Measurements from ENCODE around the gene HBD.
A peak's percentile ranks its signal among the peaks of the same experiment; 100 is the strongest.
"Not testable (repeated sequence)": the region's sequence is repeated elsewhere in the genome, so short reads cannot be mapped to it uniquely, and the experiment has no call there.

HBD gene

GRCh38 chr11:5267033-5267563, 32.8 kb upstream of the HBD start:
- TF ChIP-seq GATA1 (IDR thresholded peaks at IDR 0.05; ENCODE audit: low read depth, low read length) (no peak), POLR2A (IDR thresholded peaks at IDR 0.05; ENCODE audit: low read length) (no peak)
- DNase-seq: no peak

DNA sequence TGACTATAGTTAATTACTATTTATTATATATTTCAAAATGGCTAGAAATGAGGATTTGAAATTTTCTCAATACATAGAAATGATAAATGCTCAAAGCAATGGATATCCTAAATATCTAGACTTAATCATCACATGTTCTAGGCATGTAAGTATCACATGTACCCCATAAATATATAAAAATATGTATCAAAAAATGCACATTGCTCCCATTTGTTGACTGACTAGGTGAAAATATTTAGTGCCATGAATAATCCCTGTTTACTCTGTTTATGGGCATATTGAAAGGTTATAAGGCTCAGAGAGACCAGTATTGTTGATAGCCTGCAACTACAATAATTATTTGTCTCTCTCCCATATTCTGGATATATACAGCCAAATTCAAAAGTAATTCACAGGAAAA, 32.3 kb upstream of the HBD start:
- DNase-seq: no peak
- TF ChIP-seq GATA1 (IDR thresholded peaks at IDR 0.05; ENCODE audit: low read depth, low read length) (no peak), POLR2A (IDR thresholded peaks at IDR 0.05; ENCODE audit: low read length) (no peak)

- no peak for TF ChIP-seq POLR2A (IDR thresholded peaks at IDR 0.05; ENCODE audit: low read length)
- TF ChIP-seq GATA1 (IDR thresholded peaks at IDR 0.05; ENCODE audit: low read depth, low read length): no peak
- no peak for DNase-seq
Observed at GRCh38 chr11:5265832-5266231, 31.5 kb upstream of the HBD start.

DNA sequence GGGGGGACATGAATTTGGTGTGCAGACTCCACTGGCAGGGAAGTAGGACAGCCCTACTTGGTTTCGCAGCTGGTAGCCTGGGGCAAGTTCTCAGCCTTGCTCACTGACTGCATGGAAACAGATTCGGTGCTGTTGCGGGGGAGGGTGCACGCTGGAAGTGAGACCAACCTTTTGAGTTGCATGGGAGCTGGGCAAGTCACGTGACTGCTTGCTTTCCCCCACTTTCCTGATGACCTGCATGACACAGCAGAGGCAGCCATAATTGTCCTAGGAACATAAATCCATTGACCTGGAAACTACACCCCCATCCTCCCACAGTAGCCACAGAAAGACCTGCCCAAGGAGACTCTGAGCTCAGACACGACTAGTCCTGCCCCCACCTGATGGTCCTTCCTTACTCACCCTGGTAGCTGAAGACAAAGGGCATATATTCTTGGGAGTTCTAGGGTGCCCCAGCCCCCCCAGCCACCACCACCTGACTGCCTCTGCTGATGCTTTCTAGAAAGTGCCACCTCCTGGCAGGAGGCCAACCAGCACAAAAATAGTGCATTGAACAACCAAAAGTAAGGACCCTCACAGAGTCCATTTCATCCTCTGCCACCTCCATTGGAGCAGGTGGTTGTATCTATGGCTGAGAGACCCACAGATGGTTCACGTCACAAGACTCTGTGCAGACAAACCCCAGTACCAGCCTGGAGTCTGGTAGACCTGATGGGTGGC, 24.4 kb upstream of the HBD start:
- no peak for TF ChIP-seq GATA1 (IDR thresholded peaks at IDR 0.05; ENCODE audit: low read depth, low read length)
- TF ChIP-seq POLR2A (IDR thresholded peaks at IDR 0.05; ENCODE audit: low read length): no peak
- no peak for DNase-seq

DNA sequence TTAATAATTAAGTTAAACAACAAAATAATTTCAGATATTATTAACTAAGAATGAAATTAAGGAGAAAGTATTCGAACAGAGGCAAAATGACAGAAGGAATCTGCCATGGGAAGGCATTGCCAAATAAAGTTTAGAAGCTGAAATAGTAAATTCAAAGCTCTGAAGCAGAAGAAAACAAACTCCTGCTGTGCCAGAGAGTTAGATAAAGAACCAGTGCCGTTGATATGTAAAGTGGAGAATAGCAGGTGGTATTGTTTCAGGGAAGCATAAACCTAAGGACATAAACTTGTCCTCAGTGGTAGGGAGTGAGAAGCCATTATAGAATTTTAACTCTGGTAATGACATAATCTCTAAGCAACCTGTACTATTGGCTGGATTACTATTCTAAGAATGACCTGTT, 23.0 kb upstream of the HBD start:
- TF ChIP-seq POLR2A (IDR thresholded peaks at IDR 0.05; ENCODE audit: low read length): no peak
- no peak for TF ChIP-seq GATA1 (IDR thresholded peaks at IDR 0.05; ENCODE audit: low read depth, low read length)
- no peak for DNase-seq

- TF ChIP-seq POLR2A (IDR thresholded peaks at IDR 0.05; ENCODE audit: low read length): peak; percentile 66
- peak in 1 of 2 experiments; percentile 84 for DNase-seq
Observed at GRCh38 chr11:5254646-5255413, 20.5 kb upstream of the HBD start, which contains the start of gene HBG2. TSS of gene HBG2 (minus strand) at chr11:5254781. CDS start at chr11:5254728, 53 bp downstream.

DNA sequence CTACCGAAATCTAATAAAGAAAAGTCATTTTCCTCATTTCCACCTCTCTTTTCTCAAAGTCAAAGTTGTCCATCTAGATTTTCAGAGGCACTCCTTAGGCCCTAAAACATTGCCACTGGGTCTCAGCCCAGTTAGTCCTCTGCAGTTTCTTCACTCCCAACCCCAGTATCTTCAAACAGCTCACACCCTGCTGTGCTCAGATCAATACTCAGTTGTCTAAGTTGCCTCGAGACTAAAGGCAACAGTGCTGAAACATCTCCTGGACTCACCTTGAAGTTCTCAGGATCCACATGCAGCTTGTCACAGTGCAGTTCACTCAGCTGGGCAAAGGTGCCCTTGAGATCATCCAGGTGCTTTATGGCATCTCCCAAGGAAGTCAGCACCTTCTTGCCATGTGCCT, 19.7 kb upstream of the HBD start:
- DNase-seq: peak in 1 of 2 experiments; percentile 67
- TF ChIP-seq POLR2A (IDR thresholded peaks at IDR 0.05; ENCODE audit: low read length): peak; percentile 61

GRCh38 chr11:5253440-5253839, 19.2 kb upstream of the HBD start:
- peak in 1 of 2 experiments; percentile 66 for DNase-seq

- TF ChIP-seq POLR2A (IDR thresholded peaks at IDR 0.05; ENCODE audit: low read length) (no peak), GATA1 (IDR thresholded peaks at IDR 0.05; ENCODE audit: low read depth, low read length) (no peak)
- no peak for DNase-seq
Observed at GRCh38 chr11:5252919-5253265, 18.6 kb upstream of the HBD start.

DNA sequence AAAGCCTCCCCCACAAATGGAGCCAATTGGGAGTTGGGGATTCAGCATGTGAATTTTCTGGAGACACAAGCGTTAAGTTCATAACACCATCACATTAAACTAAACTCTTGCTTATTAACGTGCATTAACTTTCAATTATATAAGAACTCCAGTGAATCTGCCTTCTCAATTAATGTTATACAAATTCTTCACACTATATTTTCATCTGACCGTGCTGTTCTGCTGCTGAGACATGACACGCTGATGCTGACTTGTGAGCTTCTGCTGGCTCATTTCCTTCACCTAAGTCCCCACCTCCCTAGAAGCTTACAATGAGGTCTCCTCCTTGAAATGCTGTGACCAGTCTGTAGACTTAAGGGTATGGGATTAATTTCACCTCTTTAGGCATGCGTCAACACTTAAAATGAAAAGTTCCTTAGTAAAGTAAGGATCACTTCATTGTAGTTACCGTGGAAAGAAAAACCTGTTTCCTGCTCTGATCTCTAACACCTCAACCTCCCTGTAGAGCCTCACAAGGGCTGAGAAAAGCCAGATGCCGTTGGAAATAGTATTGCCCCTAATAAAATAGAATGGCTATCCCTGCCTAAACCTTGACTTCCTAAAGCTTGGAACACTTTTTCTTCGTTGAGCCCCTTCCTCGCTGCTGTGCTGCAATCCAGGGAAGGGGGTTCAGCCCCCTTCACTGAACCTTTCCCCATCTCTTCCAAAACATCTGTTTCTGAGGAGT, 18.1 kb upstream of the HBD start:
- peak; percentile 88 to 93 for DNase-seq
- TF ChIP-seq GATA1 (IDR thresholded peaks at IDR 0.05; ENCODE audit: low read depth, low read length) (no peak), POLR2A (IDR thresholded peaks at IDR 0.05; ENCODE audit: low read length) (peak; percentile 78)

- TF ChIP-seq POLR2A (IDR thresholded peaks at IDR 0.05; ENCODE audit: low read length): no peak
- TF ChIP-seq GATA1 (IDR thresholded peaks at IDR 0.05; ENCODE audit: low read depth, low read length): no peak
- DNase-seq: no peak
Observed at GRCh38 chr11:5251746-5252145, 17.5 kb upstream of the HBD start.

GRCh38 chr11:5250543-5251204, 16.4 kb upstream of the HBD start:
- DNase-seq: peak in 1 of 2 experiments; percentile 63
- TF ChIP-seq POLR2A (IDR thresholded peaks at IDR 0.05; ENCODE audit: low read length) (peak; percentile 35), GATA1 (IDR thresholded peaks at IDR 0.05; ENCODE audit: low read depth, low read length) (no peak)

DNA sequence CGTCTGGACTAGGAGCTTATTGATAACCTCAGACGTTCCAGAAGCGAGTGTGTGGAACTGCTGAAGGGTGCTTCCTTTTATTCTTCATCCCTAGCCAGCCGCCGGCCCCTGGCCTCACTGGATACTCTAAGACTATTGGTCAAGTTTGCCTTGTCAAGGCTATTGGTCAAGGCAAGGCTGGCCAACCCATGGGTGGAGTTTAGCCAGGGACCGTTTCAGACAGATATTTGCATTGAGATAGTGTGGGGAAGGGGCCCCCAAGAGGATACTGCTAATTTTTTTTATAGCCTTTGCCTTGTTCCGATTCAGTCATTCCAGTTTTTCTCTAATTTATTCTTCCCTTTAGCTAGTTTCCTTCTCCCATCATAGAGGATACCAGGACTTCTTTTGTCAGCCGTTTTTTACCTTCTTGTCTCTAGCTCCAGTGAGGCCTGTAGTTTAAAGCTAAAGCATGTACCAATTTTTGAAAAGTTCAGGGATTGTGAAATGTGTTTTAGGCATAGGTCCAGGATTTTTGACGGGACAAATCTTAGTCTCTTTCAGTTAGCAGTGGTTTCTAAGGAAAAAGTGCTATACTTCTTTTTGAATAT, 15.6 kb upstream of the HBD start, which contains the start of gene HBG1:
Gene HBG1, minus strand, starts transcription at position 51 of the 590 bp plus-strand sequence. CDS start 53 bp downstream, outside the sequence.
- TF ChIP-seq POLR2A (IDR thresholded peaks at IDR 0.05; ENCODE audit: low read length): peak; percentile 45
- DNase-seq: peak in 1 of 2 experiments; percentile 75

DNA sequence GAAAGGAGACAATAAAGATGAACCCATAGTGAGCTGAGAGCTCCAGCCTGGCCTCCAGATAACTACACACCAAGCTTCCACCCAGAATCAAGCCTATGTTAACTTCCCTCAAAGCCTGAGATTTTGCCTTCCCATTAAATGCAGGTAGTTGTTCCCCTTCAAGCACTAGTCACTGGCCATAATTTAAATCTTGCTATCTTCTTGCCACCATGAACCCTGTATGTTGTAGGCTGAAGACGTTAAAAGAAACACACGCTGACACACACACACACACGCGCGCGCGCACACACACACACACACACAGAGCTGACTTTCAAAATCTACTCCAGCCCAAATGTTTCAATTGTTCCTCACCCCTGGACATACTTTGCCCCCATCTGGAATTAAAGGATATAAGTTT, 14.2 kb upstream of the HBD start:
- not testable (repeated sequence) for DNase-seq

All from erythroblast (primary cell).